K562 (cell line): Measurements from ENCODE around the gene LMBR1L. TPM values are rescaled to one million over a fixed set of nuclear protein-coding genes. Genes with fewer than 3 reads are reported as not detected.

ENCODE experiments used
- ATF1 ChIP-seq, 2 experiments: fragments of 450-650 bp in 1 of 2; IDR thresholded peaks; 2 replicates each; pipeline ENCODE4 v1.6.1; 2016; ENCODE audit warnings: missing compliant biosample characterization in 1 of 2, missing genetic modification characterization in 1 of 2
- CC2D1A ChIP-seq: fragments of 450-650 bp; IDR thresholded peaks from 2 replicates; pipeline ENCODE4 v1.6.1; 2017; ENCODE audit warnings: mild to moderate bottlenecking
- CTBP1 ChIP-seq: fragments of 450-650 bp; IDR thresholded peaks from 2 replicates; pipeline ENCODE4 v1.6.1; 2016; ENCODE audit warnings: borderline replicate concordance
- CXXC5 ChIP-seq: fragments of 250-450 bp; sonication (Bioruptor Pico); IDR thresholded peaks from 2 replicates; pipeline ENCODE4 v1.8.0; 2022; ENCODE audit warnings: inconsistent platforms, mild to moderate bottlenecking, moderate library complexity
- FOXM1 ChIP-seq, 2 experiments: fragments of 450-650 bp in 1 of 2; sonication (generic) in 1 of 2; formaldehyde crosslinking in 1 of 2; IDR thresholded peaks; 2 replicates each; pipeline versions ENCODE4 v1.6.1 to v1.9.0; 2017 to 2022; ENCODE audit warnings: low read depth in 2 of 2, mild to moderate bottlenecking in 2 of 2, missing genetic modification reagents in 1 of 2, moderate library complexity in 1 of 2
- HDAC1 ChIP-seq, 2 experiments: fragments of 450-650 bp; IDR thresholded peaks; 2 replicates each; pipeline ENCODE4 v1.6.1; 2016 to 2017; ENCODE audit warnings: inconsistent platforms in 1 of 2, mild to moderate bottlenecking in 1 of 2, moderate library complexity in 1 of 2
- HMGN3 ChIP-seq: IDR thresholded peaks from 2 replicates; pipeline ENCODE4 v1.6.1; 2011; ENCODE audit warnings: borderline replicate concordance, low read depth, mild to moderate bottlenecking, mixed read lengths, low read length; ENCODE audit not compliant: insufficient read length; ENCODE audit errors: extremely low read depth
- HNRNPLL ChIP-seq: fragments of 200-400 bp; formaldehyde crosslinking; IDR thresholded peaks from 2 replicates; pipeline ENCODE4 v1.6.1; 2017; ENCODE audit warnings: low read length, low read depth, mild to moderate bottlenecking; ENCODE audit not compliant: poor library complexity, severe bottlenecking
- HOXB6 ChIP-seq: fragments of 250-450 bp; sonication (Bioruptor Pico); IDR thresholded peaks from 2 replicates; pipeline ENCODE4 v1.5.1; 2022; ENCODE audit warnings: mild to moderate bottlenecking, borderline replicate concordance
- L3MBTL2 ChIP-seq: fragments of 450-650 bp; IDR thresholded peaks from 2 replicates; pipeline ENCODE4 v1.6.1; 2016; ENCODE audit warnings: mild to moderate bottlenecking, moderate library complexity
- MEF2D ChIP-seq: conservative IDR thresholded peaks from 2 replicates; pipeline ENCODE4 v1.6.1; 2016; ENCODE audit warnings: low read depth, missing genetic modification characterization, missing compliant biosample characterization
- NCOA2 ChIP-seq, 2 experiments: fragments of 450-650 bp; IDR thresholded peaks; 2 replicates each; pipeline ENCODE4 v1.6.1; 2018; ENCODE audit warnings: mild to moderate bottlenecking in 2 of 2, moderate library complexity in 1 of 2; ENCODE audit not compliant: partially characterized antibody in 2 of 2
- NONO ChIP-seq, 2 experiments: fragments of 200-400 bp in 1 of 2; fragments of 450-650 bp in 1 of 2; formaldehyde crosslinking in 1 of 2; IDR thresholded peaks; 2 replicates each; pipeline ENCODE4 v1.6.1; 2017; ENCODE audit warnings: low read depth in 2 of 2, mild to moderate bottlenecking in 2 of 2, moderate library complexity in 2 of 2, low read length in 1 of 2
- RBM14 ChIP-seq: fragments of 200-400 bp; formaldehyde crosslinking; IDR thresholded peaks from 2 replicates; pipeline ENCODE4 v1.6.1; 2018; ENCODE audit warnings: low read depth, mild to moderate bottlenecking, low read length, moderate library complexity, borderline replicate concordance; ENCODE audit not compliant: insufficient read depth
- RBM34 ChIP-seq: fragments of 200-400 bp; formaldehyde crosslinking; IDR thresholded peaks from 2 replicates; pipeline ENCODE4 v1.6.1; 2018; ENCODE audit warnings: low read length, borderline replicate concordance; ENCODE audit not compliant: insufficient read depth
- SAFB ChIP-seq: fragments of 200-400 bp; formaldehyde crosslinking; IDR thresholded peaks from 2 replicates; pipeline ENCODE4 v1.6.1; 2017; ENCODE audit warnings: low read depth, low read length, borderline replicate concordance
- SETDB1 ChIP-seq: IDR thresholded peaks from one replicate; pipeline ENCODE4 v1.6.1; 2012; ENCODE audit warnings: low read length, control low read depth, inconsistent platforms
- TEAD4 ChIP-seq, 2 experiments: sonication (generic) in 1 of 2; formaldehyde crosslinking in 1 of 2; IDR thresholded peaks; 2 replicates each; pipeline versions ENCODE4 v1.6.1 to v1.8.0; 2012 to 2022; ENCODE audit warnings: borderline replicate concordance in 1 of 2, inconsistent platforms in 1 of 2, low read length in 1 of 2, mild to moderate bottlenecking in 1 of 2, missing genetic modification reagents in 1 of 2
- TFAP4 ChIP-seq: sonication (generic); formaldehyde crosslinking; IDR thresholded peaks from 2 replicates; pipeline ENCODE4 v1.8.0; 2022; ENCODE audit warnings: missing genetic modification reagents, mild to moderate bottlenecking, moderate library complexity, borderline replicate concordance
- TOE1 ChIP-seq, 2 experiments: fragments of 450-650 bp in 1 of 2; sonication (generic) in 1 of 2; formaldehyde crosslinking in 1 of 2; IDR thresholded peaks; 2 replicates each; pipeline versions ENCODE4 v1.7.1 to v1.8.0; 2016 to 2022; ENCODE audit warnings: borderline replicate concordance in 2 of 2, mild to moderate bottlenecking in 2 of 2, antibody characterized with exemption in 1 of 2, inconsistent platforms in 1 of 2, low read depth in 1 of 2, missing genetic modification reagents in 1 of 2, moderate library complexity in 1 of 2
- TRIM28 ChIP-seq: fragments of 450-650 bp; IDR thresholded peaks from 2 replicates; pipeline ENCODE4 v1.6.1; 2017
- ZBTB8A ChIP-seq: fragments of 450-650 bp; IDR thresholded peaks from 2 replicates; pipeline ENCODE4 v1.6.1; 2018; ENCODE audit warnings: mild to moderate bottlenecking, moderate library complexity; ENCODE audit not compliant: partially characterized antibody
- ZNF133 ChIP-seq: fragments of 250-450 bp; sonication (Bioruptor Pico); IDR thresholded peaks from 2 replicates; pipeline ENCODE4 v1.4.0; 2020; ENCODE audit warnings: mild to moderate bottlenecking
- ZNF146 ChIP-seq: IDR thresholded peaks from one replicate; pipeline ENCODE4 v1.6.1; 2018; ENCODE audit warnings: missing compliant biosample characterization; ENCODE audit not compliant: unreplicated experiment
- ZNF24 ChIP-seq: fragments of 450-650 bp; IDR thresholded peaks from 2 replicates; pipeline ENCODE4 v1.6.1; 2016
- ZNF408 ChIP-seq: fragments of 250-450 bp; sonication (Bioruptor Pico); IDR thresholded peaks from 2 replicates; pipeline ENCODE4 v1.4.0; 2020; ENCODE audit warnings: low read depth, mild to moderate bottlenecking, moderate library complexity
- ZNF764 ChIP-seq: fragments of 250-450 bp; sonication (Bioruptor Pico); IDR thresholded peaks from 2 replicates; pipeline ENCODE4 v1.4.0; 2020; ENCODE audit warnings: low read depth, mild to moderate bottlenecking, moderate library complexity
- polyA plus RNA-seq, 8 experiments: library from polyadenylated mRNA; depleted of rRNA in 4 of 8; stranded (reverse) in 5 of 8; unstranded in 3 of 8; fragments of >200 nt; fragmentation: Nextera tagmentation in 2 of 8; fragmentation: Illumina TruSeq in 1 of 8; extraction: Ambion mirVana in 2 of 8; extraction: Trizol in 1 of 8; gene quantifications; 2 replicates each; pipeline versions ENCODE4 v1.2.1 to v1.2.3, GENCODE V29; 2011 to 2014; ENCODE audit warnings: inconsistent platforms in 1 of 8, missing spikeins in 1 of 8
- total RNA-seq, 7 experiments: library from RNA; depleted of rRNA in 6 of 7; stranded (reverse); fragments of >200 nt in 6 of 7; fragmentation: Illumina TruSeq in 2 of 7; extraction: Trizol in 2 of 7; gene quantifications; 2 replicates each; pipeline versions ENCODE4 v1.2.1 to v1.2.3, GENCODE V29; 2011 to 2021; ENCODE audit warnings: low replicate concordance in 1 of 7

The LMBR1L gene
- total and polyA plus RNA-seq, 9 of the 15 experiments (the other 6 are each of a cell fraction or from before 2014, with no cell fraction given) = 2.5 to 57.0 (median 31.1) TPM

GRCh38 chr12:49069507-49070346 is 40.9 kb downstream of the LMBR1L start, which contains the start of gene RHEBL1 (continued):
- TF ChIP-seq TFAP4 (CRISPR knock-in tag) (peak; percentile 88; the same call in 1 of the 2 replicates), HMGN3 (peak; percentile 74), NONO (IDR thresholded peaks at IDR 0.05; ENCODE audit: low read depth in 2 of 2, low read length in 1 of 2) (0 out of 4 replicates have a peak, but pooled peaks of 1 of the 2 experiments have one; percentile 33), TOE1 (IDR thresholded peaks at IDR 0.05; ENCODE audit: borderline replicate concordance) (peak; percentile 95), TOE1 (CRISPR knock-in tag; IDR thresholded peaks at IDR 0.05; ENCODE audit: borderline replicate concordance, low read depth) (no peak), L3MBTL2 (peak; percentile 90), HDAC1 (IDR thresholded peaks at IDR 0.05) (peak in 1 of 2 experiments; percentile 97; a peak in 2 of 4 replicates), RBM34 (no peak), ZNF133 (CRISPR knock-in tag) (no peak), RBM14 (no peak), SAFB (no peak), SETDB1 (peak; percentile 42), MEF2D (no peak), NCOA2 (IDR thresholded peaks at IDR 0.05; ENCODE audit: partially characterized antibody in 2 of 2) (no peak), ZNF764 (no peak), TEAD4 (IDR thresholded peaks at IDR 0.05; ENCODE audit: low read length) (peak; percentile 20; the same call in 1 of the 2 replicates), TEAD4 (CRISPR knock-in tag; IDR thresholded peaks at IDR 0.05; ENCODE audit: borderline replicate concordance) (no peak), HNRNPLL (peak; percentile 4), CC2D1A (0 out of 2 replicates have a peak, but pooled peaks have one; percentile 25), FOXM1 (IDR thresholded peaks at IDR 0.05; ENCODE audit: low read depth) (peak; percentile 83), FOXM1 (CRISPR knock-in tag; IDR thresholded peaks at IDR 0.05; ENCODE audit: low read depth) (no peak), CXXC5 (CRISPR knock-in tag) (peak; percentile 86), ZNF408 (no peak), ZNF146 (CRISPR knock-in tag) (no peak), TRIM28 (0 out of 2 replicates have a peak, but pooled peaks have one; percentile 43), ZNF24 (0 out of 2 replicates have a peak, but pooled peaks have one; percentile 29), ZBTB8A (no peak), CTBP1 (peak; percentile 98), HOXB6 (no peak), ATF1 (CRISPR knock-in tag; IDR thresholded peaks at IDR 0.05) (no peak; the same call in 1 of the 2 replicates), ATF1 (tag; IDR thresholded peaks at IDR 0.05) (peak; percentile 85)
